Loucy (cell line): ENCODE measurements around the gene RIMBP2.

Experiments used
- EZH2phosphoT487 ChIP-seq: fragments of 200-600 bp; IDR thresholded peaks from 2 replicates; pipeline ENCODE4 v1.6.1; 2018; ENCODE audit warnings: antibody characterized with exemption, mild to moderate bottlenecking, moderate library complexity, borderline replicate concordance
- TF ChIP-seq, protein P1 (sequence below): fragments of 200-600 bp; sonication (generic); conservative IDR thresholded peaks from 2 replicates; pipeline ENCODE4 v1.5.1; 2014; ENCODE audit warnings: mild to moderate bottlenecking, antibody characterized with exemption, low read length

DNA sequence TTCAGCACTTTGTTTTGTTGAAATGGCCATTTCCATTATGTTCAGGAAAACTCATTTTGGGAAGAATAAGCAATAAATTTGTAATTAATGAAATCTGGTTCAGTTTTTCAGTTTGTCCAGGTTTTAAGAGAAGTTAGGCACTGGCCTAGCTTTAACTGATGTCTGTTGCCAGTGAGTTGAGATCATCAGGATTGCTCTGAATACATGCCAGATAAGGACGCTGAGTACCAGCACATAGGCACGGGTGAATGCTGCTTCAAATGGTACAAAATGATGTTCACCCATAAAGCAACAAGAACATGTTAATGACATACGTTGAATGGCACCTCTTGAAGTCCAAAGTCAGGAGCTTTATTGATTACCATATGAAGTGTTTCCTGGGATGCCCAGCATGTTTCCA is 331.9 kb downstream of the RIMBP2 start:
- TF ChIP-seq, protein P1, sequence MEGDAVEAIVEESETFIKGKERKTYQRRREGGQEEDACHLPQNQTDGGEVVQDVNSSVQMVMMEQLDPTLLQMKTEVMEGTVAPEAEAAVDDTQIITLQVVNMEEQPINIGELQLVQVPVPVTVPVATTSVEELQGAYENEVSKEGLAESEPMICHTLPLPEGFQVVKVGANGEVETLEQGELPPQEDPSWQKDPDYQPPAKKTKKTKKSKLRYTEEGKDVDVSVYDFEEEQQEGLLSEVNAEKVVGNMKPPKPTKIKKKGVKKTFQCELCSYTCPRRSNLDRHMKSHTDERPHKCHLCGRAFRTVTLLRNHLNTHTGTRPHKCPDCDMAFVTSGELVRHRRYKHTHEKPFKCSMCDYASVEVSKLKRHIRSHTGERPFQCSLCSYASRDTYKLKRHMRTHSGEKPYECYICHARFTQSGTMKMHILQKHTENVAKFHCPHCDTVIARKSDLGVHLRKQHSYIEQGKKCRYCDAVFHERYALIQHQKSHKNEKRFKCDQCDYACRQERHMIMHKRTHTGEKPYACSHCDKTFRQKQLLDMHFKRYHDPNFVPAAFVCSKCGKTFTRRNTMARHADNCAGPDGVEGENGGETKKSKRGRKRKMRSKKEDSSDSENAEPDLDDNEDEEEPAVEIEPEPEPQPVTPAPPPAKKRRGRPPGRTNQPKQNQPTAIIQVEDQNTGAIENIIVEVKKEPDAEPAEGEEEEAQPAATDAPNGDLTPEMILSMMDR = no peak
- no peak for TF ChIP-seq EZH2phosphoT487
